ENCODE data around the gene FOXQ1.

DNA sequence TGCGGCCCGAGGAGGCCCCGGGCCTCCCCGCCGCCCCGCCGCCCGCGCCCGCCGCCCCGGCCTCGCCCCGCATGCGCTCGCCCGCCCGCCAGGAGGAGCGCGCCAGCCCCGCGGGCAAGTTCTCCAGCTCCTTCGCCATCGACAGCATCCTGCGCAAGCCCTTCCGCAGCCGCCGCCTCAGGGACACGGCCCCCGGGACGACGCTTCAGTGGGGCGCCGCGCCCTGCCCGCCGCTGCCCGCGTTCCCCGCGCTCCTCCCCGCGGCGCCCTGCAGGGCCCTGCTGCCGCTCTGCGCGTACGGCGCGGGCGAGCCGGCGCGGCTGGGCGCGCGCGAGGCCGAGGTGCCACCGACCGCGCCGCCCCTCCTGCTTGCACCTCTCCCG is 1.5 kb downstream of the FOXQ1 start:
- TF ChIP-seq CTCF (IDR thresholded peaks at IDR 0.05): no peak
- no peak for TF ChIP-seq POLR2A (IDR thresholded peaks at IDR 0.05)
- no peak for TF ChIP-seq POLR2AphosphoS5 (IDR thresholded peaks at IDR 0.05)

Measured in prostate gland (tissue), 2 donors.